Mucosa of gallbladder (tissue), 1 donor: ENCODE measurements around the gene TSPAN2. TPM values are rescaled to one million over a fixed set of nuclear protein-coding genes. Genes with fewer than 3 reads are reported as not detected.

ENCODE experiments used
- DNase-seq: peaks from one replicate; pipeline ENCODE4 v3.0.0-alpha.2; 2020; ENCODE audit warnings: low spot score
- total RNA-seq: library from RNA; stranded (reverse); gene quantifications from one replicate; pipeline ENCODE4 v1.2.1, GENCODE V29; 2021
- donor health status: DM: no; HTN: no; CAD: no.

Gene TSPAN2
- total RNA-seq: 12.1 TPM

DNA sequence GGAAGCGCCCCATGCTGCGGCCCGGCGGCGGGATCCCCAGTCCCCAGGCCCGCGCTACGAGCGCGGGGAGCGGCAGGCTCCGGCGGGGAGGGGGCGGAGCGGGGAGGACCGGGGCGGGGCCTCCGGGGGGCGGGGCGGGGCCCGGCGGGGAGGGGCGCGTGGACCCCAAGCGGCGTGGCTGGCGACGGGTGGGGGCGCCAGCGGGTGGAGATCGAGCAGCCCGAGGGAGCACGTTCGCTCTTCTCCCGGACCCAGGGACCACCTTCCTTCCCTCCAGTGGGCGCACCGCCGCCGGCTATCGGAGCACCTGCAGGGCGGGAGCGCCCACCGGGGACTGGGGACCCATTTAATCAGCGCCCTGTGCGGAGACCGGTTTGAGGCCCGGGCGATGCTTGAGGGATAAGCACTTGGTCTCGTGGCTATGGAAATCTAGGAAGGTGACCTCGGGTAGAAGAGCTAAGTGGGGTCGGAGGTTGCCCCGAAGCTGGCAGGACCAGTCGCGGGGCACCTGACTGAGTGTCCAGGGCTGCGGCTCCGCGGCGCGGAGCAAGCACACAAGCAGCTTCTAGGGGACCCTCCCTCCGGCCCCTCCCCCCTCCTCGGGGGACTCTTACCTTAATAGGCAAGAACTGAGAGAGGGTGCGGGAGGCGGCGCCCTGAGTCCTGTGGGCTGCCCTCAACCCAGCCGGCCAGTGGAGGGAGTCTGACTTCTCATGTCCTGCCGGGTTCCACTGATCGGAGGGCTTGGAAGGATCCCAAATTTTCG lies at the start of gene TSPAN2:
Gene TSPAN2 (minus strand): TSS at position 84 of the 766 bp plus-strand sequence. CDS start 71 bp downstream, at position 13.
- DNase-seq: peak; percentile 56

DNA sequence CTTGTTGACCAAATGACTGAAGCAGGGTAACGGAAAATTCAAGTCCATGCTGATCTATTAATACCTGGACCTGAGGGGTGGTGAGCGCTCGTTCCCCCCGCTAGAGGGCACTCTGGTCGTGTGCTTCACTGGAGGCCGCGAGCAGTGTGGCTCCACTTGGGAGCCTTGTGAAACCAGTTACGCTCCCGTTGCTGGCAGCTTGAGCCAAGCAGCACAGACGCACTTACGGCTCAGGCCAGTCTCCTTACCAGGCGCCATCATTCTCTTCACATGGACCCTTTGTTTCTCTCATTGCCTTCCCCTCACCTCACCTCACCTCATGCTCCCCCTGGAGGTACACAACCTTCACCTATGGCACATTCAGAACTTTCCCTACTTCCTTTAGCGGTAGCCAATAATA lies 49.7 kb upstream of the TSPAN2 start:
- peak; percentile 87 for DNase-seq

DNA sequence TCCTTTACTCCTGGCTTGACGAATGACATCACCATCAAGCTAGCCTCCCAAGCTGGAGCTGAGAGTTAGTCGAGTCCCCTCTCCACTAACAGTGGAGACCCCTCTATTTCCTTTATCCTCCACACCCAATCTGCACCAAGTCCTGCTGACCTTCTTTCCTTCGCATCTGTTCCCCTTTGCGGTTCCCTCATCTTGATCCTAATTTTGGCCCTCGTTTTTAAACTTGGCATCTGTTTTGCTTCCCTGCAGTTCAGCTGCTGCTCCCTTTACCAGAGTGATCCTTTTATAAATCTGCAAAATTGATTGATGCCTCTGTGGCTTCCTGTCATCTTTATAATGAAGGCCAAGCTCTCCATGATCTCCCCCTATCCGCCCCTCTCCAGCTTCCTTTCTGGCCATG lies 49.0 kb upstream of the TSPAN2 start:
- no peak for DNase-seq

DNA sequence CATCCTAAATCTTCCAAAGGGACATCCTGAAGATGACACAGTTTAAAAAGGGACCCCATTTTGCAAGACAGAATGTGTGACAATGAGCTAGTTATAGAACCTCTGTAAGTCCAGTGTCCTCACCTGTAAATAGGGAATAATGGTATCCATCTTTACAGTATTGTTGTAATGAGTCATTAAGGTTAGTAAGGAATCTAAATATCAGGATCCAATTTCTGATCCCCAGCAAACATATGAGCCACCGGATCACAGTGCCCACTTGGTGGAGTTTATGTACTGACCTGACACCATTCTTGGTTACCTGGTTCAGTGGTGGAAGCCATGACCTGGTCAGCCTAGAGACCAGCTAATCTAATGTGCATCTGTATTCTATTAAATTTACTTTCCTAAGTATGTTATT lies 47.9 kb upstream of the TSPAN2 start:
- no peak for DNase-seq

DNA sequence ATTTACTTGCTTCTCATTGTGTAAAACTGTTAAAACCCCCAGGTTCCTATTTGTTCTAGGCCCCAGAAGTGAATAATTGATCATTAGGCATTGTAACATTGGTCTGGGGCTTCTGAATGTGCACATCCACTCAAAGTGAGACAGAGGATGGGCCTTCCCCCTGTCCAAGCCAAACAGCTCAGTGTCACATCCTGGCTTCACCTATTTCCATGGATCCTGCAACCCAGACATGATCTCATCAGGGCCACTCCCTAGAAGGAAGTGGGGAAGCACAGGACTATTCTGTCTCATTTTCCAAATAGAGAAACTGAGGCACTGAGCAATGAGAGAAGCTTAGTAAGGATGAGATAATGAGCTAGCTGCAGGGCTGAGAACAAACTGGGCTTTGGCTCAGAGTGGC lies 47.4 kb upstream of the TSPAN2 start:
- no peak for DNase-seq

DNA sequence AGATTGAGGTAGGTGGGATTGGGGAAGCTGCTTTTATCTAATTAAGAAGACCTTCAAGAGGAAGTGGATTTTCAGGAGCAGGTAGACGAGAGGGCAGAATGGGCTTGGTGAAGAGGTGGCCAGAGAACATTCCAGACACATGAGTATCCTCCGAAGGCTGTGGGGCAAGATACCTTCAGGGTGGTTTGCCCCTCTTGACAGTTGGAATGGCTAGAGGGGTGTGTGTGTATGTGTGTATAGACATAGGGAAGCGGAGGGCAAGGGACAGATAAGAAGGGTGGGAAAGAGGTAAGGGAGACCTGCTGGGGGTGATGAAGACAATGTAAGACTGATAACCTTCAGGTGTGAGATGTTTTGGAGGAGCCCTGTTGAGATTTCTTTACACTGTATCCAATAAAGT lies 46.8 kb upstream of the TSPAN2 start:
- DNase-seq: no peak

DNA sequence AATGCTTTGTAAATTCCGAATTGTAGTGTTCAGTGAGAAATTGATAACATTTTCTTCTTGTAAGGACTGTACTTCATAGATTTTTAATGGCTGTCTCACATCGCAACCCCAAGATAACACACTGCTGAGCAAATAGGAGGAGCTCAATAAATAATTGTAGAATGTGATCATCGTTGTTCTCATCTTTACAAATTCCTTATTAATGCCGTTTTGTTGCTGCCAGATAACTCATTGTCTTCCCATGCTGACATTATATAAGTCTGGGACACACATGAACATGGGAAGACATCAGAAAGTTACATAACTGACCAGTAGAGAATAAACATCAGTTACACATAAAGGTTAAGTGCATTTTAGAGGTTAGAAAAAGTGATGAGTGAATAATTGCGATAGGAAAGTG lies 46.4 kb upstream of the TSPAN2 start:
- no peak for DNase-seq

DNA sequence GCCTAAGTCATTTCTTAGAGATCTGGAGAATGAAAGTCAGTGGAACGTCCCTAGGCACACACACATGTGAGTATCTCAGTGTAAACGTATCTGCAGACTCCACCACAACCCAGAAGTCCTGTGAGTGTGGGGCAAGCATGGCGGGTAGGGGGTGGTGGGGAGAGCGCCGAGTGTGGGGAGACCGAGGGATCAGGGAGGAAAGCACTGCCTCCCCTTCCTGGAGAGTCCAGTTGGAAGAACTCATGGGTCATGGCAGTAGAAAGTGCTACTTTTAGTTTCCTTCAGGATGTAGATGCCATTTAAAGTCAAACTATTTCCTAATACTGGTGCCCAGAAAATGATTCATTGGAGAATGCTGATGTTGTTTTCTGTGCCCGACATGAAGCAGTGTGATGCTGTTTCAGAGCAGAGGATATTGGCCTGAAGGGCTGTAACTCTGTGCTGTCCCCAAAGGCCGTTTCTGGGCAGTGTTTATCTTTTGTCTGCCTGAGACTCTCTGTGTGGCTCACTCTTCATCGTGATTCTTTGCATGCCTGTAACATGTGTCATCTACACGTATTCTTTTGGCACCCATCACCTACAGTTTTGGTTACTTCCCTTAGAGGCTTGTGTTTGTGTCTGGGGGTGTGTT lies 45.7 kb upstream of the TSPAN2 start:
- DNase-seq: no peak

DNA sequence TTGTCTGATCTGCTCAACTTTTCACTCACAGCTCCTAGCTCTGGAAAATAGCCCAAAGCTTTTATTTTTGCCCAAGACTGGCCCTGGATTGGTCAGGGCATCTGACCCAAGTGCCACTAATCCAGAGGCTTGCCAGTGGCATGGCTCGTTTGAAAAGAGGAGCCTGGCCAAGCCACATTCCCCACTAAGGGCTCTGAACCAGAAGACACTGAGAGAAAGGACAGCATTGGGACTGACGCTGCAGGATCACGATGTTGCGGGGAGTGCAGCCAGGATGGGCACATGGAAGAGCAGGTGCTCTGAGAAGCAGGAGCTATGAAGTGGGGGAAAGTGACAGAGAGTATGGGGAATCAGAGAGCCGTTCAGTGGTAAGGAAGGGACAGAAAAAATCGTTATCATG lies 44.9 kb upstream of the TSPAN2 start:
- DNase-seq: no peak

DNA sequence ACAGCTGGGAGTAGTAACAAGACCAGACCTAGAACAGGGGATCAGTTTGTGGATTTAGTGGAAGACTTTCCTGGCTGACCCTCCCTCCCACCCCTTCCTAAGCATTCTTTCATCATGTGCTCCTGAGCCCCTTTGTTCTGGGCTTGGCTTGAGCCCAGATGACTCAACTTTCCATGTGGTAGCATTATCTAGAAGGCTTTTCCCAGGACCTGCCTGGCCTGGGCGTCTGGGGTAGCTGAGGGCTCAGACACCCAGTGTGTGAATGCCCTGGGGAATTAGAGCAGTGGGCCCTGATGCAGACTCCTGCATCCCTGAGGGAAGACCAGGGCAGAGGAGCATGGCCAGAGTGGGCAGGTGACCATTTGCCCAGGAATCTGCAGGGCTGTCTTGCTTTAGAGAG lies 44.1 kb upstream of the TSPAN2 start:
- no peak for DNase-seq

DNA sequence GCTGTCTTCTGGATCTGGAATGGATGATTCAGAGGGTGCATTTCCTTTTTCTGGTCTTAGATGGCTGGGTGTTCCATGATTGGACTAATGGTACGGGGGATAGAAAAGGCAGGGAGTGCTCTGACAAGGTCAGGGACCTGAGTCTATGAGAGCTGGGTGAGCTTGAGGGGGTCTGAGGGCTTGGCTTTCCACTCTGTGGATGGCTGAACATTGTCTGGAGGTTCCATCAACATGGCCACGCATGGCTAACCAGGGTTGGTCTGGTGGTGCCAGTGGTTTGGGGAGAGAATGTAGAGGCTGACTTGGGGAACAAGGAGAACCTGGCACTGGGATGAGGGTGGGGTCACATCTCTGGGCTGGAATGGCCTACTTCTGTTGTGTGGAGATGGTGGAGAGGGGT lies 41.5 kb upstream of the TSPAN2 start:
- DNase-seq: no peak

DNA sequence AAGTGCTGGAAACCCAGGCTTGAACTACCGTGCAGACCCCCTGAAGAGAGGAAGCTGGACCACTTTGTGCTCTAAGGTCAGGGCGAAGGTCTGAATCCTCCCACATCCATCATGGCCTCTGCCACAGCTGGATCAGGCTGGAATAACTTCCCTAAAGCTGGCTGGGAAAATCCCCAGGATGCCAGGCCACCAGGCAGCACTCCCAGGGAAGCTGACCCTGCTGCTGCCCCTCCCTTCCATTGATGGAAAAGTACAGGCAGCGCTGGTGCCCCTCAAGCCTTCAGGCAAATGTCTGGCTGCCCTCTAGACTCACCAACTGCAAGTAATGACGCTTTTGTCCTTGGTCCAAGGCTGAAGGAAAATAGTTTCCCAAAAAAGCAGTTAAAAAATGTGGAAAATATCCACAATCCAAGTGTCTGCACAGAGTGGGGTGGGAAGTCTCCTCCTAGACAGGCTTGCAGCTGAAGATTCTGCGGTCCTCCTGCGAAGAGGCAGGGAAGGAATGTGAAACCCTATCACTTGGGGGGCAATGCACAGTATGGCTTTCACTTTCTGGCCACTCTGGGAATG lies 39.9 kb upstream of the TSPAN2 start:
- no peak for DNase-seq

DNA sequence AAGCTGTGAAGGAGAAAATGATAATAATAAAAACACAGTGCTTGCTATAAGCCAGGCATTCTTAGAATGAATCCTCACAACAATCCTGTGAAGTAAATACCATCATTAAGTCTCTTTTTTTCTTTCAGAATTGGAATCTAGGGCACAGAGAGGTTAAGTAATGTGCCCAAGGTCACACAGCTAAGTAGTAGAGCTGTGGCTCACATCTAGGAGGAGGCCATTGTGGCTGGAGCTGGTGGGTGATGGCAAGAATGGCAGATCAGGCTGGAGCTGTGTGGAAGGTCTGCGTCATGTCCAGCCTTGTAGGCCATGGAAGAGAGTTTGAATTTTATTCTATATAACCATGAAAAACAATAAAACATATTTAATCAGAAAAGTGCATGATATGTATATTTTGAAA lies 38.2 kb upstream of the TSPAN2 start:
- DNase-seq: no peak

DNA sequence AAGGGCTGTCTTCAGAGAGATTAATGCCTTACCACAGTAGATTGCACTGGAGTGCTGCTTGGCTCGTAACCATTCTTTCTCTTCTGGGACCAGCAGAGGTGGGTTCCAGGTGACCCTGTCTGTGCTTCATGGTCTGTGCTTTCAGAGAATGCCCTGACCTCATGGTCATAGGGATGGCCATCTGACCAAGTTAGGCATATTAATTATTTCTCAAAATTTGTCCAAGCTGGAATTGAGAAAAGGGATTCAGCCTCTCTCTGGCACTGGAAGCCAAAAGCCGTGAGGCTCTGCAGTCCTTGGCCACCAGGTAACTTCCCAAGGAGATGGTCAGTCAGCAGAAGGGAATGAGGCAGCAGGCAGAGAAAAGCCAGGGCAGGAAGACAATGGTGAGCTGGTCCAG lies 37.2 kb upstream of the TSPAN2 start:
- DNase-seq: no peak

DNA sequence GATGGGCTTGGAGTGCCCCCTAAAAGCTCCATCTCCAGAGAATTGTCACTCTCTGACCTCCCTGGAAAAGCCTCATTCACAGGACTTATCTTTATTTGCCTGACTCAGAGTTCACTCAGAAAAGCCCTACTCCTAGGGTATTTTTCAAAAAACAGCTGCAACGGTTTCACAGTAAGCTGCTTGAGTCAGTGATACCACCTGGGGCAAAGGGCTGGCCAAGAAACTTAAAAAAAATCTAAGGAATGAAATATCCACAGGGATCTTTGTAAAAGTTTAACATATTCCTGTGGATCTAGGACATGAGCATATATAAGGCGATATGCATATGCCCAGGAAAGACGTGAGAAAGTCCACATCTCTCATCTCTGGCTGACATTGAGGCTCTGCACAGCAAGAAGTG lies 33.8 kb upstream of the TSPAN2 start:
- no peak for DNase-seq

DNA sequence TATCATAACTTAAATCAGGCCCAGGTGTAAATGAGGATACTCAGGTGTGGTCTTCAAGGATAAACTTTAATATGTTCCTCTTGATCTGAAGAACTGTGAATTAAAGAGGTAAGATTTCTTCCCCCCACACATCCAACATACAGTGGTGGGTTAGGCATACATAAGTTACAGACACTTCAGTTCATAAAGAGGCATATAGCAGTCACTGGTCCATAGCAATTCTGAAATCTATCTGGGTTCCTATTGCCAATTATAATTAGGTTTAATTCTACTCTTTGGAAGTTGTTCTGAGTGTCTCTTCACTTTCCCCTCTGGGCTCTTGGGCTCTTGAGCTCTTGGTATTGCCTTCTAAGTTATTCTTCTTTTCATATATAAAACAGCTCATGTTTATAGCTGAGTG lies 32.5 kb upstream of the TSPAN2 start:
- no peak for DNase-seq

DNA sequence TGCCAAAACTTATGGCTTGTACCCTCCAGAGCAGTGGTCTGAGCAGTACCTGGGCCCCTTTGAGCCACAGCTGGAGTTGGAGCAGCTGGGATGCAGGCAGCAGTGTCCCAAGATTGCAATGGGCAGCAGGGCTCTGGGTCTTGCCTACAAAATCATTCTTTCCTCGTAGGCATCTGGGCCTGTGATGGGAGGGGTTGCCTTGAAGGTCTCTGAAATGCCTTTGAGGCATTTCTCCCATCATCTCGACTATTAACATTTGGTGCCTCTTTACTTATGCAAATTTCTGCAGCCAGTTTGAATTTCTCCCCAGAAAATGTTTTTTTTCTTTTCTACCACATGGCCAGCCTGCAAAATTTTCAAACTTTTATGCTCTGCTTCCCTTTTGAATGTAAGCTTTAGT lies 31.0 kb upstream of the TSPAN2 start:
- no peak for DNase-seq

DNA sequence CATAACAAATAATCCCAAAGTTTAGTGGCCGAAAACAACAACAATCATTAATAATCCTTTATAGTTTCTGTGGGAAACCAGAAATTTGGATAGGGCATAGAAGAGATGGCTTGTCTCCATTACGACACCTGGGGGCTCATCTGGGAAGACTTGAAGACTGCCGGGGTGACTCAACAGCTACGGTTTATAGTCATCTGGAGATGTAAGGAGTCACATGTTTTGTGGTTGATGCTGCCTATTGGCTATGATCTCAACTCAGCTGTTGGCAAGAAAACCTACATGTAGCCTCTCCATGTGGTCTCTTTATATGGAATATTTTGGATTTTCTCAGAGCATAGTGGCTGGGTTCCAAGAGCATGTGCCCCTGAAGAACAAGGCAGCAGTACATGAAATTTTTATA lies 29.3 kb upstream of the TSPAN2 start:
- no peak for DNase-seq

DNA sequence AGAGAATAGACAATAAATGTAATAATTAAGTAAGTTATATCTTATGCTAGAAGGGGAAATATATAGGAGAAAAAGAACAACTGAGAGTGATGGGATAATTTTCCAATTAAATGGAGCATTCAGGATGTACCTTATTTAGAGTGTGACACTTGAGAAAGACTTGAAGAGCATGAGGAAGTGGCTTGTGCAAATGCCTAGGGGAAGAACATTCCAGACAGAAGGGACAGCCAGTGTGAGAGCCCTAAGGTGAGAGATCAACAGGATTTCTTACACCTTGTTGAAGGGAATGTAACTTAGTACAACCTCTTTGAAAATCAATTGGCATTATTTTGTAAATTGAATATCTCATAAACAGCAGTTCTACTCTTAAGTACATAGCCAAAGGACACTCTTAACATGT lies 28.8 kb upstream of the TSPAN2 start:
- DNase-seq: no peak

DNA sequence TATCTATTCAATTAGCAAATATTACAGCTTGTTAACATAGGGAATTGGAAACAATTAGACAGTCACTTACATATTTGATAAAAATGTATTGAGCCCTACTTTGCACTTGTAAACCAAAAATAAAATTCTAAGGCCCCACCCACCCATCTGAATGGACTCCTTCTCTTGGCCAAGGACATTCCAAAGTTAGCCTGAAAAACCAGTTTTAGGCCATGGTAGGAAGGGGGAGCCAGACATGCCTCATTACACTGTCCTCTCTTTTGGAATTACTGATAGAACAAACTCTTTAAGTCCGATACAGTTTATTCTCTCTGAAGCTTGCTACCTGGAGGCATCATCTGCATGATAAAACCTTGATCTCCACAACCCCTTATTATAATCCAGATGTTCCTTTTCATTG lies 28.0 kb upstream of the TSPAN2 start:
- no peak for DNase-seq

DNA sequence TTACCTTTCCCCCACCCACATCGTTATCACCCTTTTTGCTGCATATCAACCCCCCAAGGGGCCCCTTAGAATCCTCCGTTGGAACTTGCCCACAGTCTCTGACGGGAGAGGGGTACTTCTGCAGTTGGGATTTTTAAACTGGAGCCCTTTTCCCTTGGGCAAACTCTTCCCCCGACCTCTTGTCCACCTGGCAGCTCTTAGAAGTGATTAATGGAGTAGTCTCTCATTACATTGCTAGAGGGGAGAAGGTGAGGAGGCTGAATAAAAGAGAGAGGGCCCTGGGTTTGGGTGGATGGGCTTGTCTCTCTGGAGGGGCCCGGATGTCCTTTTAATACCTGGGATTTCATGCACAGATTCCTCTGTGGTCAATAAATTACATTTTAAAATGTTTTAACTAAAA lies 27.2 kb upstream of the TSPAN2 start:
- DNase-seq: no peak

DNA sequence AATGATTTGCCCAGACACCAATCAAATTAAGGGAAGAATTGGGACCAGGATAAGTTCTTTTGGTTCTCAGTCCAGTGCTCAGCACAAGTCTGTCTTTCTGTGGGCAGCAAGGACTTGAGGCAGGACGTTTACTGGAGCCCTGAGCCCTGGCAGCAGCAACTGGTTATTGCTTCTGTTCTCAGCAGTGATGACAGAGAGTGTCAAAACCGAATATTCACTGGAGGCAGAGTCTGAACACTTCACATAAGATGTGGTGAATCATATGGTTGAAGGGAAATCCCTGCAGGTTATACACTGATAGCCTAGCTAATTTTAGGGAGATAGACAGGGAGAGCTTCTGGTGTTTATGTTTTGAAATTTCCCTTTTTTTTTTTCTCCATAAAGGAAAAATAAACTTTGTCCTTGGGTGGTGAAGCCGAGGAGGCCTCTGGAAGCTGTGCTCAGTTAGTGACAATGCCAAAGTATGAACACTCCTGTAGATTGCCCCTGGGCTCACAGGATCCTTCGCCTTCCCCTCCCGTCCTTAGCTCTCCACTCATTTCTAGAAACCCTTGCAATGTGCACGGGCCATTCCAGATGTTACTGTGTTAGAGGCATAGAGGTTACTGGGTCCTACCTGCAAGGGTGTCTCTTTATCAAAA lies 26.3 kb upstream of the TSPAN2 start:
- no peak for DNase-seq

DNA sequence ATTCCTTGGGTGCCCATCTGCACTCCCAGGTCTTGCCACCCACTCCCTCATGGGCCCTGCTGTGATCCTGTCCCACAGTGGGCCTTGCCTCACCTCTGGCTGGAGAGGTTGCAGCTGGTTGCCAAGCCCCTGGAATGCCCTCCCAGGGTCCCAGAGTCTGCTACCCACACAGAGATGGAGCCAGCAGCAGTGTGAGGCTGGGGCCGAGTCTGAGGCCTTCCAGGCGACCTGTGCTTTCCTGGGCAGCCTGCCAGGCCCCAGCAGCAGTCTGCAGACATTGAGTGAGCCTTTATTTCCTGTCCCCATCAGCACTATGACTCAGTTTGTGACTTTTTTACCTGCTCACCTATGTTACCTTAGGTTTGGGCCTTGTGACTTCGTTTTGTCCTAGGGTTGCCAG lies 25.0 kb upstream of the TSPAN2 start:
- DNase-seq: peak; percentile 35
